NT2/D1 (cell line): ENCODE measurements around the gene SLC17A8.
"Not testable (repeated sequence)": the region's sequence is repeated elsewhere in the genome, so short reads cannot be mapped to it uniquely, and the experiment has no call there.

Experiments used
- DNase-seq: peaks from one replicate; pipeline ENCODE4 v3.0.0-alpha.2; 2011; ENCODE audit warnings: low read depth, low spot score
- H3K27me3 ChIP-seq: 2 replicates; pipeline ENCODE4 v1.6.0; 2011; ENCODE audit warnings: mild to moderate bottlenecking; ENCODE audit not compliant: insufficient read length, insufficient read depth
- H3K36me3 ChIP-seq: 2 replicates; pipeline ENCODE4 v1.6.1; 2011; ENCODE audit warnings: mild to moderate bottlenecking, low read length, mixed read lengths; ENCODE audit not compliant: insufficient read depth, insufficient read length
- H3K4me1 ChIP-seq: 2 replicates; pipeline ENCODE4 v1.5.1; 2011; ENCODE audit not compliant: insufficient read depth, insufficient read length
- H3K4me3 ChIP-seq: 2 replicates; pipeline ENCODE4 v1.5.1; 2011; ENCODE audit warnings: low read depth; ENCODE audit not compliant: insufficient read length
- H3K9ac ChIP-seq: 2 replicates; pipeline ENCODE4 v1.6.0; 2011; ENCODE audit warnings: low read depth; ENCODE audit not compliant: insufficient read length
- H3K9me3 ChIP-seq: 2 replicates; pipeline ENCODE4 v1.5.1; 2011; ENCODE audit warnings: mild to moderate bottlenecking, low read length; ENCODE audit not compliant: insufficient read depth
- SUZ12 ChIP-seq: IDR thresholded peaks from 2 replicates; pipeline ENCODE4 v1.6.1; 2011; ENCODE audit not compliant: insufficient read length, insufficient read depth; ENCODE audit errors: extremely low read depth
- YY1 ChIP-seq: IDR thresholded peaks from 2 replicates; pipeline ENCODE4 v1.6.1; 2011; ENCODE audit not compliant: insufficient read length, insufficient read depth
- ZNF274 ChIP-seq: IDR thresholded peaks from 2 replicates; pipeline ENCODE4 v1.6.1; 2011; ENCODE audit warnings: mild to moderate bottlenecking, low read depth, low read length

Gene SLC17A8

GRCh38 chr12:100356644-100357223, at the start of gene SLC17A8:
SLC17A8 (plus strand) TSS chr12:100357074; CDS start chr12:100357392, 318 bp downstream.
- Histone ChIP-seq H3K9me3 (no peaks in the 10 kb centered on the region), H3K9ac (no peak within 1 kb of the TSS), H3K36me3 (no peaks in the 10 kb centered on the region), H3K4me1 (peaks cover 3% of the 10 kb centered on the region), H3K4me3 (no peak within 1 kb of the TSS), H3K27me3 (peaks cover 4% of the 10 kb centered on the region)
- no peak for DNase-seq
- TF ChIP-seq SUZ12 (no peak), ZNF274 (no peak), YY1 (no peak)

GRCh38 chr12:100308138-100308537, 48.7 kb upstream of the SLC17A8 start:
- Histone ChIP-seq H3K36me3 (peaks cover 41% of the 10 kb centered on the region), H3K9me3 (peaks cover 13% of the 10 kb centered on the region; the same call in 1 of the 2 replicates)
- not testable (repeated sequence) for H3K27me3 ChIP-seq, DNase-seq, H3K4me1 ChIP-seq, H3K9ac ChIP-seq, H3K4me3 ChIP-seq

GRCh38 chr12:100311317-100311716, 45.6 kb upstream of the SLC17A8 start:
- Histone ChIP-seq H3K4me3 (no peak overlapping the region), H3K9me3 (no peaks in the 10 kb centered on the region), H3K36me3 (peaks cover 60% of the 10 kb centered on the region), H3K4me1 (no peaks in the 10 kb centered on the region), H3K27me3 (no peaks in the 10 kb centered on the region), H3K9ac (no peak overlapping the region)
- TF ChIP-seq YY1 = no peak
- no peak for TF ChIP-seq ZNF274
- no peak for TF ChIP-seq SUZ12
- no peak for DNase-seq

- no peak overlapping the region for H3K9ac ChIP-seq
- H3K27me3 ChIP-seq = no peaks in the 10 kb centered on the region
- no peaks in the 10 kb centered on the region for H3K4me1 ChIP-seq
- TF ChIP-seq YY1 = no peak
- no peak for TF ChIP-seq ZNF274
- no peak for TF ChIP-seq SUZ12
- H3K36me3 ChIP-seq = peaks cover 74% of the 10 kb centered on the region
- DNase-seq = no peak
- H3K4me3 ChIP-seq = no peak overlapping the region
- H3K9me3 ChIP-seq = no peaks in the 10 kb centered on the region
Observed at GRCh38 chr12:100317371-100317770, 39.5 kb upstream of the SLC17A8 start.

GRCh38 chr12:100324498-100324897, 32.4 kb upstream of the SLC17A8 start:
- no peak overlapping the region for H3K4me3 ChIP-seq
- no peak overlapping the region for H3K9ac ChIP-seq
- TF ChIP-seq SUZ12 = no peak
- TF ChIP-seq YY1 = no peak
- no peak for TF ChIP-seq ZNF274
- H3K27me3 ChIP-seq = no peaks in the 10 kb centered on the region
- no peaks in the 10 kb centered on the region for H3K4me1 ChIP-seq
- no peak for DNase-seq
- H3K9me3 ChIP-seq = no peaks in the 10 kb centered on the region
- H3K36me3 ChIP-seq = peaks cover 47% of the 10 kb centered on the region

GRCh38 chr12:100326208-100326607, 30.7 kb upstream of the SLC17A8 start:
- no peak overlapping the region for H3K9ac ChIP-seq
- no peak for DNase-seq
- TF ChIP-seq SUZ12 (no peak), YY1 (no peak), ZNF274 (no peak)
- no peak overlapping the region for H3K4me3 ChIP-seq
- H3K36me3 ChIP-seq = peaks cover 55% of the 10 kb centered on the region
- no peaks in the 10 kb centered on the region for H3K4me1 ChIP-seq
- no peaks in the 10 kb centered on the region for H3K9me3 ChIP-seq
- no peaks in the 10 kb centered on the region for H3K27me3 ChIP-seq

- Histone ChIP-seq H3K9ac (no peak overlapping the region), H3K4me3 (no peak overlapping the region), H3K9me3 (no peaks in the 10 kb centered on the region), H3K4me1 (no peaks in the 10 kb centered on the region), H3K36me3 (peaks cover 60% of the 10 kb centered on the region), H3K27me3 (no peaks in the 10 kb centered on the region)
- no peak for DNase-seq
- TF ChIP-seq SUZ12 (no peak), YY1 (no peak), ZNF274 (no peak)
Observed at GRCh38 chr12:100329800-100330199, 27.1 kb upstream of the SLC17A8 start.
